GM12878 (cell line): ENCODE results near the gene BLOC1S4. TPM values are rescaled to one million over a fixed set of nuclear protein-coding genes. Genes with fewer than 3 reads are reported as not detected.

Source experiments
- ATAC-seq: fragments of 200-7000 bp; cut with Tn5 transposase; 3 replicates; pipeline ENCODE4 v1.9.1; 2020; ENCODE audit warnings: mild to moderate bottlenecking, moderate library complexity
- BruUV-seq: library from RNA; stranded (reverse); fragments of 400-500 nt; replicated peaks from 2 replicates; lab custom pipeline; 2021; lab: Mats Ljungman, UMichigan
- CTCF ChIA-PET: fragments of 300-600 bp; sonication (Branson Sonifier 250); formaldehyde crosslinking; extraction: SDS; loops from one replicate; lab custom pipeline; 2021; ENCODE audit warnings: inconsistent platforms; lab: Yijun Ruan, JAX
- POLR2A ChIA-PET: fragments of 350-600 bp; formaldehyde crosslinking; extraction: SDS; loops from one replicate; lab custom pipeline; 2021; ENCODE audit warnings: inconsistent platforms; lab: Charles Lee
- RAD21 ChIA-PET: fragments of 300-600 bp; sonication (Branson Sonifier 250); formaldehyde crosslinking; loops from one replicate; lab custom pipeline; 2023; ENCODE audit warnings: antibody characterized with exemption; ENCODE audit not compliant: unreplicated experiment; lab: Charles Lee
- SMC1A ChIA-PET: fragments of 300-600 bp; sonication (Branson Sonifier 250); formaldehyde crosslinking; loops from one replicate; lab custom pipeline; 2023; ENCODE audit not compliant: unreplicated experiment, uncharacterized antibody; lab: Charles Lee
- DNase-seq: peaks from one replicate; pipeline ENCODE4 v3.0.0-alpha.2; 2011; ENCODE audit warnings: low read depth, low spot score
- FAIRE-seq: peaks from 3 replicates; lab custom pipeline; 2011; peaks lifted over from hg19 to GRCh38; lab: Jason Lieb, UNC
- H2AFZ ChIP-seq: 2 replicates; pipeline ENCODE4 v1.6.0; 2011; ENCODE audit warnings: low read depth, low read length, control low read depth; ENCODE audit not compliant: control insufficient read depth
- H3K27ac ChIP-seq: 2 replicates; pipeline ENCODE4 v1.5.1; 2011; ENCODE audit warnings: control low read depth; ENCODE audit not compliant: control insufficient read depth, insufficient read depth
- H3K27me3 ChIP-seq, 2 experiments: replicated peaks in 1 of 2; 2 replicates each; pipeline versions ENCODE4 v1.6.0 to v1.6.1; 2011; ENCODE audit warnings: low read length in 1 of 2; ENCODE audit not compliant: control insufficient read depth in 2 of 2, insufficient read depth in 2 of 2
- H3K36me3 ChIP-seq, 2 experiments: 2 replicates each; pipeline ENCODE4 v1.5.1; 2011; ENCODE audit warnings: low read length in 1 of 2; ENCODE audit not compliant: control insufficient read depth in 2 of 2, insufficient read depth in 2 of 2
- H3K4me1 ChIP-seq: 2 replicates; pipeline ENCODE4 v1.6.1; 2011; ENCODE audit warnings: mild to moderate bottlenecking, low read length, moderate library complexity, mixed read lengths; ENCODE audit not compliant: control insufficient read depth, insufficient read depth
- H3K4me2 ChIP-seq: 2 replicates; pipeline ENCODE4 v1.6.0; 2011; ENCODE audit warnings: control low read depth; ENCODE audit not compliant: control insufficient read depth, insufficient read depth
- H3K4me3 ChIP-seq: fragments of 200-600 bp; sonication (generic); 2 replicates; pipeline ENCODE4 v1.5.1; 2016
- H3K79me2 ChIP-seq: 2 replicates; pipeline ENCODE4 v1.6.0; 2011; ENCODE audit warnings: low read length; ENCODE audit not compliant: control insufficient read depth, insufficient read depth
- H3K9ac ChIP-seq: 2 replicates; pipeline ENCODE4 v1.8.0; 2011; ENCODE audit warnings: low read length, control low read depth, mixed read lengths; ENCODE audit not compliant: control insufficient read depth, insufficient read depth
- H3K9me3 ChIP-seq: replicated peaks from 3 replicates; pipeline ENCODE4 v1.5.1; 2011; ENCODE audit warnings: mild to moderate bottlenecking, low read length; ENCODE audit not compliant: control insufficient read depth, insufficient read depth
- H4K20me1 ChIP-seq: 2 replicates; pipeline ENCODE4 v1.6.0; 2011; ENCODE audit not compliant: control insufficient read depth, insufficient read depth
- FOXK2 ChIP-seq: fragments of 450-650 bp; IDR thresholded peaks from 2 replicates; pipeline ENCODE4 v1.6.1; 2017; ENCODE audit warnings: mild to moderate bottlenecking, moderate library complexity
- JUNB ChIP-seq: IDR thresholded peaks from 2 replicates; pipeline ENCODE4 v1.6.1; 2016; ENCODE audit warnings: antibody characterized with exemption, mild to moderate bottlenecking
- MXI1 ChIP-seq: fragments of 150-350 bp; IDR thresholded peaks from 2 replicates; pipeline ENCODE4 v1.6.1; 2011; ENCODE audit warnings: low read depth, mild to moderate bottlenecking, inconsistent platforms, low read length, improper control_type of control experiment
- NFYB ChIP-seq: IDR thresholded peaks from 2 replicates; pipeline ENCODE4 v1.6.1; 2011; ENCODE audit warnings: low read depth, mild to moderate bottlenecking, low read length, improper control_type of control experiment, moderate library complexity; ENCODE audit not compliant: insufficient read depth
- RB1 ChIP-seq: fragments of 450-650 bp; formaldehyde crosslinking; IDR thresholded peaks from 2 replicates; pipeline ENCODE4 v1.6.1; 2017; ENCODE audit warnings: mild to moderate bottlenecking, borderline replicate concordance
- RCOR1 ChIP-seq: conservative IDR thresholded peaks from 2 replicates; pipeline ENCODE4 v1.6.1; 2012; ENCODE audit warnings: low read depth, low read length, improper control_type of control experiment
- YBX1 ChIP-seq: fragments of 450-650 bp; IDR thresholded peaks from 2 replicates; pipeline ENCODE4 v1.6.1; 2016; ENCODE audit warnings: antibody characterized with exemption
- YY1 ChIP-seq: IDR thresholded peaks from 2 replicates; pipeline ENCODE4 v1.6.1; 2011; ENCODE audit warnings: low read depth, mild to moderate bottlenecking, low read length
- ZBED1 ChIP-seq: IDR thresholded peaks from 2 replicates; pipeline ENCODE4 v1.6.1; 2016; ENCODE audit warnings: borderline replicate concordance
- WGBS: methylation state at CpG from one replicate; pipeline ENCODE4 v1.1.6; 2016; ENCODE audit warnings: low lambda C conversion rate; ENCODE audit not compliant: insufficient replicate concordance, insufficient coverage; ENCODE audit errors: missing lambda C conversion rate; 5-methylcytosine and 5-hydroxymethylcytosine counted together
- in situ Hi-C: fragments of 300-500 bp; cut with MboI; formaldehyde crosslinking; loops from 9 replicates; pipeline ENCODE4 v1.14.3; 2018; ENCODE audit warnings: mixed read lengths
- intact Hi-C: fragments of 100-400 bp; cut with micrococcal nuclease; formaldehyde crosslinking; loops from one replicate; pipeline ENCODE4 v1.14.2; 2022; ENCODE audit not compliant: unreplicated experiment
- polyA plus RNA-seq, 11 experiments: library from polyadenylated mRNA; depleted of rRNA in 4 of 11; unstranded in 6 of 11; stranded (reverse) in 5 of 11; fragments of >200 nt; fragmentation: Nextera tagmentation in 4 of 11; fragmentation: Illumina TruSeq in 1 of 11; extraction: Ambion mirVana in 4 of 11; extraction: Trizol in 1 of 11; gene quantifications; 1 replicate in 1 of 11; 2 replicates in 10 of 11; pipeline versions ENCODE4 v1.2.1 to v1.2.3, GENCODE V29; 2011 to 2016; ENCODE audit warnings: inconsistent platforms in 2 of 11, missing spikeins in 2 of 11, low read depth in 1 of 11
- total RNA-seq, 4 experiments: library from RNA; depleted of rRNA in 3 of 4; stranded (reverse); fragments of >200 nt in 3 of 4; fragmentation: Illumina TruSeq in 1 of 4; extraction: Trizol in 1 of 4; gene quantifications; 2 replicates each; pipeline versions ENCODE4 v1.2.1 to v1.2.3, GENCODE V29; 2013 to 2021
- TF ChIP-seq, protein P1 (sequence below): IDR thresholded peaks from 2 replicates; pipeline ENCODE4 v1.6.1; 2012; ENCODE audit warnings: low read depth, low read length, improper control_type of control experiment
- TF ChIP-seq, protein P2 (sequence below): fragments of 450-650 bp; formaldehyde crosslinking; IDR thresholded peaks from 2 replicates; pipeline ENCODE4 v1.4.0; 2020; ENCODE audit warnings: mild to moderate bottlenecking, moderate library complexity
- TF ChIP-seq, protein P3 (sequence below): IDR thresholded peaks from 2 replicates; pipeline ENCODE4 v1.6.1; 2011; ENCODE audit warnings: borderline replicate concordance, low read depth, mild to moderate bottlenecking, moderate library complexity, mixed read lengths, low read length; ENCODE audit not compliant: insufficient read depth; ENCODE audit errors: extremely low read length
- TF ChIP-seq, protein P4 (sequence below): IDR thresholded peaks from 2 replicates; pipeline ENCODE4 v1.6.1; 2012; ENCODE audit warnings: low read length, inconsistent platforms
- TF ChIP-seq, protein P5 (sequence below): fragments of 450-650 bp; IDR thresholded peaks from 2 replicates; pipeline ENCODE4 v1.6.1; 2017; ENCODE audit warnings: mild to moderate bottlenecking

Gene BLOC1S4
- total and polyA plus RNA-seq, 10 of the 15 experiments (the other 5 are each of a cell fraction or from before 2014, with no cell fraction given): 2.7 to 23.8 (median 9.5) TPM

DNA sequence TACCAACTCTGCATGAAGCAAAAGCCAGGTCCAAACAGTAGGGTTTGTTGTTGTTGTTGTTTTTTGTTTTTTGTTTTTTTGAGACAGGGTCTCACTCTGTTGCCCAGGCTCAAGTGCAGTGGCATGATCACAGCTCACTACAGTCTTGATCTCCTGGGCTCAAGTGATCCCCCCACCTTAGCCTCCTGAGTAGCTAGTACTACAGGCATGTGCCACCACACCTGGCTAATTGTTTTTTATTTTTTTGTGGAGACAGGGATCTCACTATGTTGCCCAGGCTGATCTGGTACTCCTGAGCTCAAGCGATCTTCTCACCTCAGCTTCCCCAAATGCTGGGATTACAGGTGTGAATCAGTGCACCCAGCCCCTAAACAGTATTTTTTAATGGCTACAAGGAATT lies 16.1 kb upstream of the BLOC1S4 start:
- intact Hi-C loops: no loop called here
- CTCF ChIA-PET: interaction anchor here (1.0 to 2.1 kb wide), 4 partner anchors 12 to 371 kb away, joined by 3 to 4 read pairs (median 4); a partner anchor contains a TSS
- TF ChIP-seq FOXK2 (no peak), YY1 (no peak), ZBED1 (no peak), YBX1 (no peak), JUNB (no peak), RB1 (no peak), RCOR1 (no peak), NFYB (no peak), MXI1 (no peak)
- TF ChIP-seq, protein P1, sequence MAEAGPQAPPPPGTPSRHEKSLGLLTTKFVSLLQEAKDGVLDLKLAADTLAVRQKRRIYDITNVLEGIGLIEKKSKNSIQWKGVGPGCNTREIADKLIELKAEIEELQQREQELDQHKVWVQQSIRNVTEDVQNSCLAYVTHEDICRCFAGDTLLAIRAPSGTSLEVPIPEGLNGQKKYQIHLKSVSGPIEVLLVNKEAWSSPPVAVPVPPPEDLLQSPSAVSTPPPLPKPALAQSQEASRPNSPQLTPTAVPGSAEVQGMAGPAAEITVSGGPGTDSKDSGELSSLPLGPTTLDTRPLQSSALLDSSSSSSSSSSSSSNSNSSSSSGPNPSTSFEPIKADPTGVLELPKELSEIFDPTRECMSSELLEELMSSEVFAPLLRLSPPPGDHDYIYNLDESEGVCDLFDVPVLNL: no peak
- TF ChIP-seq, protein P2, sequence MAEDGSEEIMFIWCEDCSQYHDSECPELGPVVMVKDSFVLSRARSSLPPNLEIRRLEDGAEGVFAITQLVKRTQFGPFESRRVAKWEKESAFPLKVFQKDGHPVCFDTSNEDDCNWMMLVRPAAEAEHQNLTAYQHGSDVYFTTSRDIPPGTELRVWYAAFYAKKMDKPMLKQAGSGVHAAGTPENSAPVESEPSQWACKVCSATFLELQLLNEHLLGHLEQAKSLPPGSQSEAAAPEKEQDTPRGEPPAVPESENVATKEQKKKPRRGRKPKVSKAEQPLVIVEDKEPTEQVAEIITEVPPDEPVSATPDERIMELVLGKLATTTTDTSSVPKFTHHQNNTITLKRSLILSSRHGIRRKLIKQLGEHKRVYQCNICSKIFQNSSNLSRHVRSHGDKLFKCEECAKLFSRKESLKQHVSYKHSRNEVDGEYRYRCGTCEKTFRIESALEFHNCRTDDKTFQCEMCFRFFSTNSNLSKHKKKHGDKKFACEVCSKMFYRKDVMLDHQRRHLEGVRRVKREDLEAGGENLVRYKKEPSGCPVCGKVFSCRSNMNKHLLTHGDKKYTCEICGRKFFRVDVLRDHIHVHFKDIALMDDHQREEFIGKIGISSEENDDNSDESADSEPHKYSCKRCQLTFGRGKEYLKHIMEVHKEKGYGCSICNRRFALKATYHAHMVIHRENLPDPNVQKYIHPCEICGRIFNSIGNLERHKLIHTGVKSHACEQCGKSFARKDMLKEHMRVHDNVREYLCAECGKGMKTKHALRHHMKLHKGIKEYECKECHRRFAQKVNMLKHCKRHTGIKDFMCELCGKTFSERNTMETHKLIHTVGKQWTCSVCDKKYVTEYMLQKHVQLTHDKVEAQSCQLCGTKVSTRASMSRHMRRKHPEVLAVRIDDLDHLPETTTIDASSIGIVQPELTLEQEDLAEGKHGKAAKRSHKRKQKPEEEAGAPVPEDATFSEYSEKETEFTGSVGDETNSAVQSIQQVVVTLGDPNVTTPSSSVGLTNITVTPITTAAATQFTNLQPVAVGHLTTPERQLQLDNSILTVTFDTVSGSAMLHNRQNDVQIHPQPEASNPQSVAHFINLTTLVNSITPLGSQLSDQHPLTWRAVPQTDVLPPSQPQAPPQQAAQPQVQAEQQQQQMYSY (CRISPR knock-in tag): no peak
- TF ChIP-seq, protein P3, sequence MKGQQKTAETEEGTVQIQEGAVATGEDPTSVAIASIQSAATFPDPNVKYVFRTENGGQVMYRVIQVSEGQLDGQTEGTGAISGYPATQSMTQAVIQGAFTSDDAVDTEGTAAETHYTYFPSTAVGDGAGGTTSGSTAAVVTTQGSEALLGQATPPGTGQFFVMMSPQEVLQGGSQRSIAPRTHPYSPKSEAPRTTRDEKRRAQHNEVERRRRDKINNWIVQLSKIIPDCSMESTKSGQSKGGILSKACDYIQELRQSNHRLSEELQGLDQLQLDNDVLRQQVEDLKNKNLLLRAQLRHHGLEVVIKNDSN: no peak
- TF ChIP-seq, protein P4, sequence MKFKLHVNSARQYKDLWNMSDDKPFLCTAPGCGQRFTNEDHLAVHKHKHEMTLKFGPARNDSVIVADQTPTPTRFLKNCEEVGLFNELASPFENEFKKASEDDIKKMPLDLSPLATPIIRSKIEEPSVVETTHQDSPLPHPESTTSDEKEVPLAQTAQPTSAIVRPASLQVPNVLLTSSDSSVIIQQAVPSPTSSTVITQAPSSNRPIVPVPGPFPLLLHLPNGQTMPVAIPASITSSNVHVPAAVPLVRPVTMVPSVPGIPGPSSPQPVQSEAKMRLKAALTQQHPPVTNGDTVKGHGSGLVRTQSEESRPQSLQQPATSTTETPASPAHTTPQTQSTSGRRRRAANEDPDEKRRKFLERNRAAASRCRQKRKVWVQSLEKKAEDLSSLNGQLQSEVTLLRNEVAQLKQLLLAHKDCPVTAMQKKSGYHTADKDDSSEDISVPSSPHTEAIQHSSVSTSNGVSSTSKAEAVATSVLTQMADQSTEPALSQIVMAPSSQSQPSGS: no peak
- TF ChIP-seq, protein P5, sequence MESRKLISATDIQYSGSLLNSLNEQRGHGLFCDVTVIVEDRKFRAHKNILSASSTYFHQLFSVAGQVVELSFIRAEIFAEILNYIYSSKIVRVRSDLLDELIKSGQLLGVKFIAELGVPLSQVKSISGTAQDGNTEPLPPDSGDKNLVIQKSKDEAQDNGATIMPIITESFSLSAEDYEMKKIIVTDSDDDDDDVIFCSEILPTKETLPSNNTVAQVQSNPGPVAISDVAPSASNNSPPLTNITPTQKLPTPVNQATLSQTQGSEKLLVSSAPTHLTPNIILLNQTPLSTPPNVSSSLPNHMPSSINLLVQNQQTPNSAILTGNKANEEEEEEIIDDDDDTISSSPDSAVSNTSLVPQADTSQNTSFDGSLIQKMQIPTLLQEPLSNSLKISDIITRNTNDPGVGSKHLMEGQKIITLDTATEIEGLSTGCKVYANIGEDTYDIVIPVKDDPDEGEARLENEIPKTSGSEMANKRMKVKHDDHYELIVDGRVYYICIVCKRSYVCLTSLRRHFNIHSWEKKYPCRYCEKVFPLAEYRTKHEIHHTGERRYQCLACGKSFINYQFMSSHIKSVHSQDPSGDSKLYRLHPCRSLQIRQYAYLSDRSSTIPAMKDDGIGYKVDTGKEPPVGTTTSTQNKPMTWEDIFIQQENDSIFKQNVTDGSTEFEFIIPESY: no peak

More for the DNA sequence above, 16.1 kb upstream of the BLOC1S4 start:
- no peak overlapping the region for H3K4me3 ChIP-seq
- H2AFZ ChIP-seq: no peak overlapping the region
- POLR2A ChIA-PET: no interaction called here
- BruUV-seq: no TSS peak
- H3K4me2 ChIP-seq: no peak overlapping the region
- no peak for ATAC-seq
- SMC1A ChIA-PET: interaction anchor here (0.6 to 1.9 kb wide), 3 partner anchors 9 to 104 kb away, joined by 3 to 4 read pairs (median 3); no protein-coding TSS in a partner anchor
- peaks cover 5% of the 10 kb centered on the region for H3K4me1 ChIP-seq
- no peaks in the 10 kb centered on the region for H4K20me1 ChIP-seq
- in situ Hi-C loops: no loop called here
- H3K9me3 ChIP-seq: peaks cover 5% of the 10 kb centered on the region; the same call in 2 of the 3 replicates
- DNase-seq: no peak
- 100% methylated on average over 1 of the region's 1 CpG for WGBS
- no peak overlapping the region for H3K9ac ChIP-seq
- H3K27ac ChIP-seq: no peak overlapping the region
- no peaks in the 10 kb centered on the region for H3K27me3 ChIP-seq
- FAIRE-seq: no peak
- peaks cover 6% of the 10 kb centered on the region for H3K79me2 ChIP-seq
- RAD21 ChIA-PET: no interaction called here
- peaks cover 3 to 15% of the 10 kb centered on the region in 2 experiments; a peak in 3 of 4 replicates for H3K36me3 ChIP-seq
